Spleen (tissue), 13 donors: ENCODE data around the gene MARCHF11. TPM values are rescaled to one million over a fixed set of nuclear protein-coding genes. Genes with fewer than 3 reads are reported as not detected.

Experiments used
- DNase-seq: peaks from one replicate; pipeline ENCODE4 v3.0.0-alpha.2; 2020
- H3K27ac ChIP-seq, 8 donors: fragments of 200-600 bp; sonication (generic) in 7 of 8; 1 replicate in 4 of 8; 2 replicates in 4 of 8; pipeline versions ENCODE4 v1.5.0 to v1.8.0; 2016 to 2021; ENCODE audit warnings: inconsistent platforms in 4 of 8, mild to moderate bottlenecking in 4 of 8, moderate library complexity in 1 of 8
- H3K27me3 ChIP-seq, 7 donors: fragments of 200-600 bp; sonication (generic) in 6 of 7; replicated peaks in 1 of 7; 1 replicate in 4 of 7; 2 replicates in 3 of 7; pipeline versions ENCODE4 v1.5.0 to v1.8.0; 2016 to 2021; ENCODE audit warnings: inconsistent platforms in 3 of 7, mild to moderate bottlenecking in 1 of 7
- H3K36me3 ChIP-seq, 6 donors: fragments of 200-600 bp; sonication (generic) in 5 of 6; 1 replicate in 4 of 6; 2 replicates in 2 of 6; pipeline versions ENCODE4 v1.5.0 to v1.8.0; 2016 to 2021; ENCODE audit warnings: inconsistent platforms in 2 of 6
- H3K4me1 ChIP-seq, 6 donors: fragments of 200-600 bp; sonication (generic) in 5 of 6; 1 replicate in 3 of 6; 2 replicates in 3 of 6; pipeline versions ENCODE4 v1.5.0 to v1.8.0; 2016 to 2021; ENCODE audit warnings: inconsistent platforms in 3 of 6
- H3K4me3 ChIP-seq, 8 donors: fragments of 200-600 bp; sonication (generic) in 7 of 8; 1 replicate in 4 of 8; 2 replicates in 4 of 8; pipeline versions ENCODE4 v1.5.0 to v1.8.0; 2016 to 2021; ENCODE audit warnings: inconsistent platforms in 4 of 8, mild to moderate bottlenecking in 4 of 8, moderate library complexity in 2 of 8
- H3K9me3 ChIP-seq, 8 donors: fragments of 200-600 bp; sonication (generic) in 7 of 8; 1 replicate in 4 of 8; 2 replicates in 4 of 8; pipeline versions ENCODE4 v1.5.0 to v1.8.0; 2016 to 2021; ENCODE audit warnings: inconsistent platforms in 4 of 8
- CTCF ChIP-seq, 11 experiments: fragments of 200-600 bp in 7 of 11; fragments of 450-650 bp in 4 of 11; sonication (generic) in 4 of 11; IDR thresholded peaks in 8 of 11; conservative IDR thresholded peaks in 3 of 11; 1 replicate in 7 of 11; 2 replicates in 4 of 11; pipeline versions ENCODE4 v1.4.0 to v1.8.0; 2016 to 2021; ENCODE audit warnings: antibody characterized with exemption in 11 of 11, inconsistent platforms in 4 of 11, mild to moderate bottlenecking in 1 of 11
- POLR2A ChIP-seq, 3 donors: fragments of 450-650 bp; IDR thresholded peaks; one replicate each; pipeline ENCODE4 v1.5.1; 2017; ENCODE audit warnings: antibody characterized with exemption in 3 of 3, mild to moderate bottlenecking in 1 of 3
- POLR2AphosphoS5 ChIP-seq, 3 donors: sonication (generic); formaldehyde crosslinking; IDR thresholded peaks; one replicate each; pipeline ENCODE4 v1.5.1; 2017; ENCODE audit warnings: antibody characterized with exemption in 3 of 3
- WGBS, 5 donors: extraction: QIAGEN DNeasy Blood & Tissue Kit in 3 of 5; methylation state at CpG; one replicate each; pipeline versions ENCODE4 v1.1.5 to v1.1.7; 2013 to 2018; 5-methylcytosine and 5-hydroxymethylcytosine counted together
- intact Hi-C: fragments of 100-400 bp; cut with DNase I; formaldehyde crosslinking; loops from one replicate; pipeline ENCODE4 v1.15.0; 2023; ENCODE audit warnings: low total_unique reads
- long read RNA-seq, 2 donors: transcript quantifications; one replicate each; lab custom pipeline, GENCODE V29; 2026
- polyA plus RNA-seq, 3 donors: library from polyadenylated mRNA; stranded (reverse); fragments of 200-250 nt; gene quantifications; one replicate each; pipeline ENCODE4 v1.2.1, GENCODE V29; 2013
- total RNA-seq, 7 donors: library from RNA; depleted of rRNA in 3 of 7; stranded (reverse); fragments of >200 nt in 3 of 7; fragmentation: NEBNext Ultra II Directional in 4 of 7; extraction: Animal tissue kit (Norgen Biotek cat#: 25700) in 4 of 7; gene quantifications; one replicate each; pipeline versions ENCODE4 v1.1.0 to v1.2.1, GENCODE V29; 2016 to 2021
- donor health status: healthy with polysubstance abuse.
- donor health status: DM: no; HTN: no; CAD: no; lungs with moderate emphysema.
- donor health status: DM: no; HTN: no; CAD: no.
- donor health status: Bipolar disorder and iron deficiency.
- donor health status: healthy.
- donor health status: DM: no; HTN: no; CAD: no.
- donor health status: DM: yes; HTN: yes; CAD: no.

MARCHF11 gene
- total RNA-seq (not detected), polyA plus RNA-seq (not detected)
- long read RNA-seq, donor 1 = 0 reads
- long read RNA-seq, donor 2 = 0 reads

- 3 to 16% (median 7%) methylated on average over 11 to 59 of the region's 59 CpGs for WGBS, 5 donors
- H3K27me3 ChIP-seq = peaks cover 0 to 72% (median 31%) of the 10 kb centered on the region in 7 donors
- DNase-seq = no peak
Measured at GRCh38 chr5:16179511-16179935, at the start of gene MARCHF11. Gene MARCHF11 (minus strand): TSS chr5:16179791. CDS start chr5:16179575, 216 bp downstream.

GRCh38 chr5:16225927-16226326, 46.3 kb upstream of the MARCHF11 start:
- Histone ChIP-seq H3K27ac (no peak overlapping the region), H3K4me3 (no peak overlapping the region), H3K36me3 (no peaks in the 10 kb centered on the region), H3K27me3 (no peaks in the 10 kb centered on the region), H3K9me3 (peaks cover 0 to 5% (median 0%) of the 10 kb centered on the region in 8 donors), H3K4me1 (no peaks in the 10 kb centered on the region)
- no peak for TF ChIP-seq POLR2A (IDR thresholded peaks at IDR 0.05)
- no peak for TF ChIP-seq CTCF (IDR thresholded peaks at IDR 0.05 in 8 of 11, conservative IDR thresholded peaks at IDR 0.05 in 3 of 11)
- TF ChIP-seq POLR2AphosphoS5 (IDR thresholded peaks at IDR 0.05) = no peak
- DNase-seq = no peak
- WGBS, 5 donors = 86 to 97% (median 93%) methylated on average over 5 of the region's 5 CpGs
- intact Hi-C loops = no loop called here

More at GRCh38 chr5:16179511-16179935, at the start of gene MARCHF11:
- Histone ChIP-seq H3K27ac (no peak within 1 kb of the TSS), H3K4me3 (peak within 1 kb of the TSS in 1 of 8 donors; percentile 40), H3K9me3 (peaks cover 0 to 13% (median 0%) of the 10 kb centered on the region in 8 donors), H3K4me1 (peaks cover 0 to 6% (median 0%) of the 10 kb centered on the region in 6 donors), H3K36me3 (no peaks in the 10 kb centered on the region)
- TF ChIP-seq POLR2AphosphoS5 (IDR thresholded peaks at IDR 0.05) (no peak), CTCF (IDR thresholded peaks at IDR 0.05 in 8 of 11, conservative IDR thresholded peaks at IDR 0.05 in 3 of 11) (no peak), POLR2A (IDR thresholded peaks at IDR 0.05) (no peak)
- intact Hi-C loops = no loop called here

GRCh38 chr5:16192311-16192710, 12.7 kb upstream of the MARCHF11 start:
- H3K36me3 ChIP-seq = no peaks in the 10 kb centered on the region
- intact Hi-C loops = no loop called here
- DNase-seq = no peak
- no peaks in the 10 kb centered on the region for H3K27me3 ChIP-seq
- TF ChIP-seq POLR2AphosphoS5 (IDR thresholded peaks at IDR 0.05) (no peak), POLR2A (IDR thresholded peaks at IDR 0.05) (no peak), CTCF (IDR thresholded peaks at IDR 0.05 in 8 of 11, conservative IDR thresholded peaks at IDR 0.05 in 3 of 11) (no peak)
- H3K4me1 ChIP-seq = no peaks in the 10 kb centered on the region
- H3K9me3 ChIP-seq = peaks cover 0 to 34% (median 3%) of the 10 kb centered on the region in 8 donors
- WGBS, 5 donors = 59 to 91% (median 75%) methylated on average over 5 of the region's 5 CpGs
- no peak overlapping the region for H3K4me3 ChIP-seq
- H3K27ac ChIP-seq = no peak overlapping the region

GRCh38 chr5:16180789-16181082, 1.1 kb upstream of the MARCHF11 start:
- H3K36me3 ChIP-seq = no peaks in the 10 kb centered on the region
- peaks cover 0 to 6% (median 0%) of the 10 kb centered on the region in 6 donors for H3K4me1 ChIP-seq
- H3K27me3 ChIP-seq = peaks cover 0 to 69% (median 31%) of the 10 kb centered on the region in 7 donors
- intact Hi-C loops = no loop called here
- no peak overlapping the region for H3K27ac ChIP-seq
- H3K4me3 ChIP-seq = no peak overlapping the region
- peaks cover 0 to 13% (median 0%) of the 10 kb centered on the region in 8 donors for H3K9me3 ChIP-seq
- no peak for DNase-seq
- 32 to 50% (median 40%) methylated on average over 7 of the region's 7 CpGs for WGBS, 5 donors
- TF ChIP-seq CTCF (IDR thresholded peaks at IDR 0.05 in 8 of 11, conservative IDR thresholded peaks at IDR 0.05 in 3 of 11) = no peak
- TF ChIP-seq POLR2AphosphoS5 (IDR thresholded peaks at IDR 0.05) = no peak
